ENCODE measurements around the gene IL24.

The IL24 gene

DNA sequence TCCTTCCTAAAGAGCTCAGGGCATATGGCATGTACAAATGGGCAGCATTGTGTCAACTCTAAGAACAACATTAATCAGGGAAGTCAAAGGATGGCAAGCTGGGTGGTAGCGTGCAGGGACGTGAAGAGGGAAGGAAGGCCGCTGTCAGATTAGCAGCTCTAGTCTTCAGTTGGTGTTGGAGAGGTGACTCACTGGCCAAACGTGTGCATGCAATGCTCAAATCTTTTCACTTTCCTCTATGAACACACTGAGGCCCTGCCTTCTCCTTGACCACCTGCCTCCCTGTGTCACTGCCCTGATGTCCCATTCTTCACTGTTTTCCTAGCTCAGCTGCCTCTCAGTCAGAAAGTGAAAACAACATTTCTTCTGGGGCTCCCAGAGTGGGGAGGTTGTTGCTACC lies 54.9 kb downstream of the IL24 start:
- Histone ChIP-seq H3K4me2 (ENCODE audit: insufficient read depth, low read length, poor library complexity, severe bottlenecking) (no peak overlapping the region), H3K9me3 (replicated peaks in 1 of 2; ENCODE audit: control insufficient read depth in 2 of 2, insufficient read depth in 1 of 2, low read depth in 1 of 2, low read length in 2 of 2) (no peaks in the 10 kb centered on the region), H2BK120ac (ENCODE audit: low read depth, low read length) (no peak overlapping the region), H3K4ac (ENCODE audit: low read length) (no peak overlapping the region), H3K23ac (ENCODE audit: low read depth, low read length, poor library complexity) (no peak overlapping the region), H3K14ac (ENCODE audit: low read length) (no peak overlapping the region), H3K4me1 (ENCODE audit: control insufficient read depth in 2 of 2, insufficient read depth in 1 of 2, low read depth in 1 of 2, low read length in 2 of 2) (peaks cover 3 to 6% of the 10 kb centered on the region in 2 donors), H3K9ac (ENCODE audit: low read depth, low read length, poor library complexity) (no peak overlapping the region), H2AFZ (ENCODE audit: low read length) (no peak overlapping the region), H2BK15ac (ENCODE audit: low read length) (no peak overlapping the region), H4K8ac (ENCODE audit: low read depth, low read length) (no peak overlapping the region), H2AK5ac (ENCODE audit: low read depth, low read length) (no peak overlapping the region), H4K91ac (ENCODE audit: low read depth, low read length, poor library complexity) (no peak overlapping the region), H2BK5ac (ENCODE audit: low read length) (no peak overlapping the region), H3K27ac (replicated peaks; ENCODE audit: low read length) (no peak overlapping the region), H3K4me3 (ENCODE audit: low read length in 2 of 2) (no peak overlapping the region), H3K27me3 (ENCODE audit: control insufficient read depth in 3 of 3, insufficient read depth in 3 of 3, low read depth in 1 of 3, low read length in 3 of 3) (peaks cover 0 to 23% (median 0%) of the 10 kb centered on the region in 3 experiments), H3K79me1 (ENCODE audit: low read depth, low read length) (no peaks in the 10 kb centered on the region), H3K18ac (ENCODE audit: low read length) (no peak overlapping the region), H3K36me3 (replicated peaks in 1 of 2; ENCODE audit: control insufficient read depth in 2 of 2, insufficient read depth in 2 of 2, low read length in 2 of 2) (no peaks in the 10 kb centered on the region), H2BK12ac (ENCODE audit: low read length) (no peak overlapping the region)
- WGBS, 2 donors (ENCODE audit: extremely low coverage in 2 of 2, insufficient read length in 2 of 2, insufficient replicate concordance in 1 of 2) = no CpG with 5 or more reads among the region's 4 CpGs
- DNase-seq (ENCODE audit: low spot score) = no peak

DNA sequence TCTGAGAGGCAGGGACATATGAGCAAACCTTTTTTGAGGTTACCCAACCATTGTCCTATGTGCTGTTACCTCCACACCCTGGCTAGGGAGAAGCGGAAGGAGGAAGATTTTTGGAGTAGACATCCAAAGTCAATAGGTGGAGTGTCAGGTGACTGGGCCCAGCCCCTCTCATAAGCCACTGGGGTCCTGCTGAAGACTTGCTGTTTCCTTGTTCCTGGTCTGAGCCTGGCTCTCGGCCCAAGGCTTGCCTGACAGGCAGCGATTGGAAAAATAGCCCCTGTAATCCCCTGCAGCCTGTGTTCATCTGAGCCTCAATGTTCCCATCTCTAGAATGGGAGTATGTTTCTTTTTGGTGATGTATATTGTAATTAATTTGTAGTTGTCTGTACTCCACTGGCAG lies 55.9 kb downstream of the IL24 start:
- H3K9me3 ChIP-seq (replicated peaks in 1 of 2; ENCODE audit: control insufficient read depth in 2 of 2, insufficient read depth in 1 of 2, low read depth in 1 of 2, low read length in 2 of 2) = no peaks in the 10 kb centered on the region
- no peak overlapping the region for H2BK5ac ChIP-seq (ENCODE audit: low read length)
- H2BK12ac ChIP-seq (ENCODE audit: low read length) = no peak overlapping the region
- no peak overlapping the region for H3K27ac ChIP-seq (replicated peaks; ENCODE audit: low read length)
- H3K27me3 ChIP-seq (ENCODE audit: control insufficient read depth in 3 of 3, insufficient read depth in 3 of 3, low read depth in 1 of 3, low read length in 3 of 3) = peaks cover 0 to 23% (median 0%) of the 10 kb centered on the region in 3 experiments
- H3K4me1 ChIP-seq (ENCODE audit: control insufficient read depth in 2 of 2, insufficient read depth in 1 of 2, low read depth in 1 of 2, low read length in 2 of 2) = peaks cover 3 to 6% of the 10 kb centered on the region in 2 donors
- no peak overlapping the region for H3K14ac ChIP-seq (ENCODE audit: low read length)
- H3K79me1 ChIP-seq (ENCODE audit: low read depth, low read length) = no peaks in the 10 kb centered on the region
- no peak overlapping the region for H4K91ac ChIP-seq (ENCODE audit: low read depth, low read length, poor library complexity)
- no peak overlapping the region for H2BK15ac ChIP-seq (ENCODE audit: low read length)
- H3K4me3 ChIP-seq (ENCODE audit: low read length in 2 of 2) = no peak overlapping the region
- H3K18ac ChIP-seq (ENCODE audit: low read length) = no peak overlapping the region
- H3K23ac ChIP-seq (ENCODE audit: low read depth, low read length, poor library complexity) = no peak overlapping the region
- H2BK120ac ChIP-seq (ENCODE audit: low read depth, low read length) = no peak overlapping the region
- no peak overlapping the region for H3K9ac ChIP-seq (ENCODE audit: low read depth, low read length, poor library complexity)
- H4K8ac ChIP-seq (ENCODE audit: low read depth, low read length) = no peak overlapping the region
- no peak overlapping the region for H2AFZ ChIP-seq (ENCODE audit: low read length)
- DNase-seq (ENCODE audit: low spot score) = no peak
- no peak overlapping the region for H3K4me2 ChIP-seq (ENCODE audit: insufficient read depth, low read length, poor library complexity, severe bottlenecking)
- no CpG with 5 or more reads among the region's 3 CpGs for WGBS, 2 donors (ENCODE audit: extremely low coverage in 2 of 2, insufficient read length in 2 of 2, insufficient replicate concordance in 1 of 2)
- no peaks in the 10 kb centered on the region for H3K36me3 ChIP-seq (replicated peaks in 1 of 2; ENCODE audit: control insufficient read depth in 2 of 2, insufficient read depth in 2 of 2, low read length in 2 of 2)
- H3K4ac ChIP-seq (ENCODE audit: low read length) = no peak overlapping the region
- H2AK5ac ChIP-seq (ENCODE audit: low read depth, low read length) = no peak overlapping the region

DNA sequence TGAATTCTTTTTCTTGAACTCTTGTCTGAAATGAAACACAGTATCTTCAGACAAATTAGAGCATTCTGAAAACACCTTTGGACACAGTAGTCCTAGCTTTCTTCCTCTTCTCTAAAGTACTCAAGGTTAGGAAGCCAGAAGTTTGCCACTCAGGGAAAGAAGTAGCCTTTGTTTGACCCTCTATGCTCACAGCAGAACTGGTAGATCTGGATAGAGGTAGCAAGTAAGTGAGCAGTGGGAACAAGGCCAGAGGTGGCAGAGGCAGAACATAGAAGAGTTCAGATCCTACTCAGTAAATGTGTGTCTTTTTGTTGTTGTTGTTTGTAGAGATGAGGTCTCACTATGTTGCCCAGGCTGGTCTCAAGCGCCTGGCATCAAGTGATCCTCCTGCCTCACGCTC lies 56.4 kb downstream of the IL24 start:
- H3K27me3 ChIP-seq (ENCODE audit: control insufficient read depth in 3 of 3, insufficient read depth in 3 of 3, low read depth in 1 of 3, low read length in 3 of 3) = peaks cover 0 to 23% (median 0%) of the 10 kb centered on the region in 3 experiments
- H2AFZ ChIP-seq (ENCODE audit: low read length) = no peak overlapping the region
- H2BK15ac ChIP-seq (ENCODE audit: low read length) = no peak overlapping the region
- H3K9me3 ChIP-seq (replicated peaks in 1 of 2; ENCODE audit: control insufficient read depth in 2 of 2, insufficient read depth in 1 of 2, low read depth in 1 of 2, low read length in 2 of 2) = no peaks in the 10 kb centered on the region
- no peak for DNase-seq (ENCODE audit: low spot score)
- H3K27ac ChIP-seq (replicated peaks; ENCODE audit: low read length) = no peak overlapping the region
- WGBS, 2 donors (ENCODE audit: extremely low coverage in 2 of 2, insufficient read length in 2 of 2, insufficient replicate concordance in 1 of 2) = no CpG with 5 or more reads among the region's 2 CpGs
- H3K14ac ChIP-seq (ENCODE audit: low read length) = no peak overlapping the region
- H3K4me2 ChIP-seq (ENCODE audit: insufficient read depth, low read length, poor library complexity, severe bottlenecking) = no peak overlapping the region
- H2BK120ac ChIP-seq (ENCODE audit: low read depth, low read length) = no peak overlapping the region
- no peak overlapping the region for H3K4me3 ChIP-seq (ENCODE audit: low read length in 2 of 2)
- no peak overlapping the region for H2AK5ac ChIP-seq (ENCODE audit: low read depth, low read length)
- H3K23ac ChIP-seq (ENCODE audit: low read depth, low read length, poor library complexity) = no peak overlapping the region
- peaks cover 3 to 6% of the 10 kb centered on the region in 2 donors for H3K4me1 ChIP-seq (ENCODE audit: control insufficient read depth in 2 of 2, insufficient read depth in 1 of 2, low read depth in 1 of 2, low read length in 2 of 2)
- peak overlapping the region; percentile 25 for H3K18ac ChIP-seq (ENCODE audit: low read length)
- H3K9ac ChIP-seq (ENCODE audit: low read depth, low read length, poor library complexity) = peak overlapping the region; percentile 5
- H2BK5ac ChIP-seq (ENCODE audit: low read length) = no peak overlapping the region
- no peak overlapping the region for H2BK12ac ChIP-seq (ENCODE audit: low read length)
- peak overlapping the region; percentile 27 for H4K91ac ChIP-seq (ENCODE audit: low read depth, low read length, poor library complexity)
- no peak overlapping the region for H3K4ac ChIP-seq (ENCODE audit: low read length)
- H3K36me3 ChIP-seq (replicated peaks in 1 of 2; ENCODE audit: control insufficient read depth in 2 of 2, insufficient read depth in 2 of 2, low read length in 2 of 2) = no peaks in the 10 kb centered on the region
- no peaks in the 10 kb centered on the region for H3K79me1 ChIP-seq (ENCODE audit: low read depth, low read length)
- H4K8ac ChIP-seq (ENCODE audit: low read depth, low read length) = no peak overlapping the region

All from neuronal stem cell (in vitro differentiated cells).